Activated T-cell treated with anti-CD3 and anti-CD28 coated beads, Interleukin-2, amount 50 U/mL, for 72 hours (primary cell): ENCODE results near the gene ECSIT. TPM values are rescaled to one million over a fixed set of nuclear protein-coding genes. Genes with fewer than 3 reads are reported as not detected.

Source experiments
- total RNA-seq, 2 donors: library from RNA; stranded (reverse); gene quantifications; one replicate each; pipeline ENCODE4 v1.2.3, GENCODE V29; 2022

Gene ECSIT
- total RNA-seq, 2 donors from 2014 or later = 35.7 to 44.0 TPM

Other genes starting within 250 kb of the ECSIT start
- not detected for gene TSPAN16, start 233.0 kb downstream of the ECSIT start, total RNA-seq
- 10 to 100 TPM; 13.3 to 16.8 TPM for gene RAB3D, start 189.5 kb downstream of the ECSIT start, total RNA-seq
- 10 to 100 TPM; 60.4 to 64.7 TPM for gene TMEM205, start 182.9 kb downstream of the ECSIT start, total RNA-seq
- 10 to 100 TPM; 27.9 to 30.7 TPM for gene CCDC159, start 182.6 kb downstream of the ECSIT start, total RNA-seq
- 1 to 10 TPM; 6.9 to 9.7 TPM for gene PLPPR2, start 173.7 kb downstream of the ECSIT start, total RNA-seq
- gene SWSAP1, start 154.5 kb downstream of the ECSIT start, total RNA-seq = 1 to 10 TPM; 1.9 to 2.6 TPM
- gene EPOR, start 144.8 kb downstream of the ECSIT start, total RNA-seq = 10 to 100 TPM in 1 of 2 donors, 1 to 10 TPM in 1; 9.6 to 11.1 TPM
- not detected for gene RGL3, start 109.8 kb downstream of the ECSIT start, total RNA-seq
- under 1 TPM; 0.16 to 0.50 TPM for gene ODAD3, start 94.0 kb downstream of the ECSIT start, total RNA-seq
- 100 to 1,000 TPM; 253 to 266 TPM for gene PRKCSH, start 93.5 kb downstream of the ECSIT start, total RNA-seq
- gene ELAVL3, start 48.1 kb downstream of the ECSIT start, total RNA-seq = under 1 TPM in 1 of 2 donors, not detected in 1; 0.48 TPM
- 10 to 100 TPM; 10.5 to 12.3 TPM for gene ZNF653, start 23.3 kb downstream of the ECSIT start, total RNA-seq
- gene CNN1, start 9.7 kb upstream of the ECSIT start, total RNA-seq = not detected
- gene ELOF1, start 30.1 kb upstream of the ECSIT start, total RNA-seq = 10 to 100 TPM; 50.8 to 50.9 TPM
- gene ACP5, start 48.5 kb upstream of the ECSIT start, total RNA-seq = 10 to 100 TPM; 22.9 to 31.5 TPM
- gene ZNF627, start 68.3 kb upstream of the ECSIT start, total RNA-seq = 1 to 10 TPM; 8.1 to 8.5 TPM
- 1 to 10 TPM; 1.4 to 3.3 TPM for gene ZNF823, start 209.8 kb upstream of the ECSIT start, total RNA-seq
- 1 to 10 TPM; 5.3 to 6.0 TPM for gene ZNF441, start 237.9 kb upstream of the ECSIT start, total RNA-seq